GM19023 (cell line): ENCODE data around the gene ETV3.
"Not testable (repeated sequence)": the region's sequence is repeated elsewhere in the genome, so short reads cannot be mapped to it uniquely, and the experiment has no call there.

Experiments used
- ATAC-seq: cut with Tn5 transposase; IDR thresholded peaks from one replicate; pipeline ENCODE4 v1.9.1; 2021; ENCODE audit warnings: mild to moderate bottlenecking, moderate library complexity; ENCODE audit not compliant: unreplicated experiment

Gene ETV3

DNA sequence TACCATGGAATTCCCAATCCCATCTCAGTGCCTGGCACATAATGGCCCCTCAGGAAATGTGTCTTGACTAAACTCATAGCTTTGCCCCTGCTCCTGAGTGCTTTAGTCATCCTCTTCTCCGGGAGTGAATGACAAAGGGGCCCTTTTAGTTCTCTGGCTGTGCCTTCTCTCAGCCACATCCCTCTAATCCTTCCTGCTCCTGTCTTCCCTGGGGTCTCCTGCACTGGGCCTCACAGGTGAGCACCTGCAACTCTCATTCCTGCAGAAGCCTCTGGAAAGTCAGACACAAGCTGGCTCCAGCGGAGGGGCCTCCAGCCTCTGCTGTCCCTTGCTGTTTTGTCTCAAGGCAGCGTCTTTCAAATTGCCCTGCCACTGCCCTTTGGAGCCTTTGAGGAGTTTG lies 24.6 kb downstream of the ETV3 start:
- ATAC-seq = no peak

DNA sequence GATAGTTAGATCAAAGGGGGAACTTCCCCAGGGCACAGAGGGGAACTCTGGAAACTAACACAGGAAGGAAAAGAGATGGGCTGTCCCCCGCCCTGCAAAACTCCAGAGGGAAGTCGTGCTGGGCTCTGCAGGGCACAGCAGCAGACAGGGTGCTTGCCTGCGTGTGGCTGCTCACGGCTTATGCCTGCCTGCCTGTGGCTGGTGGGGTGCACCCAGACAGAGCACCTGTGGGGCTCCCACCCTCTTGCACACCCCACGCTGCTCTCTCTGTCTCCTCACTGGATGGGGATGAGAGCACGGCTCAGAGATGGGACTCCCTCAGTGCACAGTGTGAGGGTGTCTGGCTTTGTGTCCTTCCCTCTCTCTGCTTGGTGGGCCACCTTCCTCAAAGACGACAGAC lies 25.1 kb downstream of the ETV3 start:
- no peak for ATAC-seq

DNA sequence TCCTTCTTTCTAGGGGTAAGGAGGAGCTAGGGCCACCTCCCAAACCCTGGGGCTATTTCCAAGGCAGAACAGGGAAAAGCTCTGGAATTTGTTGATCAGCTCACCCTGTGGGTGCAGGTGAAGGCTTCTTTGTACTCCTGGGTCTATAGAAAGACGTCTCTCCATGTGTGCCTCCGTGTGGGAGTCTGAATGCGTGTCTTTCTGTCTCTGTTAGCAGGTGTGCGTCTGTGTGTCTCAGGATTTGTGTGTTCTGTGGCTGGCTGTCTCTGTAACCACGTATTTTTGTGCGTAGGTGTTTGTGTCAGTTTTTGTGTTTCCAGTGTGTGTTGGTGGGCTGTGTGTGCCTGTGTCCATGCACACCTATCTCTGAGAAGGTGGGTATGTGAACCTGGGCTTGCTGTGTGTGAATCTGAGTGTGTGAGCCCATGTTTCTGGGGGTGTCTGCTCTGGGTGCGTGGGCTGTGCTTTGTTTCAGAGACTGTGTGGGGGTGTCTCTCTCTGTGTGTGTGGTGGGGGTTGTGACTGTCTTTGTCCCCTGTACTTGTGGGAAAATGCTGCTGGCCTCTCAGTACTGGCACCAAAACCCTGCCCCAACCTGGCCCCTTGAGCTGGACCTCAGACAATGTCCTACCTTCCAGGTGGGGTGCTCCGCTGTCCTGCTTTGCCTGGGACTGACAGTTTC lies 25.9 kb downstream of the ETV3 start:
- ATAC-seq = no peak

DNA sequence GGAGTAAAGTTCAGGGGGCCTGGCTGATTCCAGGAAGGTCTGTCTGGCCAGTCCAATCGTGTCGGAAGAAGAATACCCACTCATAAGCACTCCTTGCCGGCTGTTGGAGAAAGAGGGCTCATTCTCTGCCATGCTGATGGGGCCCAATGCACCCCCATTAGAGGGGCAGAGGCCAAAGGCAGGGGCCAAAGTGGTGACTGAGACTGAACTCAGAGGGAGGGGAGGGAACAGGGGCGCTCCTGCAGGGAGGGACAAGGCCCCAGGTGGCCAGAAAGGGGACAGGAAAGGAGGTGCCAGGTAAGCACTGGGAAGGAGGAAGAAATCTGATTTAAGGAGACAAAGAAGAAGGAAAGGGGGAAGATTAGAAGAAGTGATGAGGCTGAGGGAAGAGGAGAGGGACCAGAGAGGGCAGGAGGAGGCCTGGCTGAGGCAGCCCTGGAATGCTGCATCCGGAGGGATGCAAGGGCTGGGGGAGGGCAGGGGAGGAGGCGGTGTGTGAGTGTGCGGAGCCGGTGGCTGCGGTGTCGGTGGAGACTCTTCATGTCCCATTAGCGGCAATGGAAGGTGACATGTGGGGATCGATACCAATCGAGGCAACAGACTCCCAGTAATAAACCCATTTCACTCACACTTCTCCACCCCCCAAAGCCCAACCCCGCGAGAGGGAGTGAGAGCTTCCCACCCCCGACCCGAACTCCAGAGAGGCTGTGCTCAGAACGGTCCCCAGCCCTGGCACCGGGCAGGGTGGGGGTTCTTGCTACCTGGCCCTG lies 26.6 kb downstream of the ETV3 start:
- no peak for ATAC-seq

GRCh38 chr1:157110686-157111085 lies 27.5 kb downstream of the ETV3 start:
- no peak for ATAC-seq

DNA sequence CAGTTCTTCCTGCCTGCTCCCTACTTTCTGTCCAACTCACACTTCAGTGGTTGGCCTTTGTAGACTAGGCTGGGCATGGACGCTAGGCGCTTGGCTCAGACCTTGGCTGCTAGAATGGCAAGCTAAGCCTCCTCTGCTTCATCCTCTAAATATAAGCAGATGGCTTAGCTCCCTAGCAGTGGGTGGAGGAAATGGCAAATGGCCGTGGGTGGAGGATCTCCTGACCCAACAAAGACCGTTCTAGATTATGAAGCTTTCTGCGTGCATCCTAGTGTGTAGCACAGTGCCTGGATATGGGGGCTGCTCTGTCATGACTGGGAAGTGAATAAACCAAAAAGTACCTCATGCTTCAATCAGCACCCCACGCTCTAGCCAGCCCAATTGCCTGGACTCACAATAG lies 28.2 kb downstream of the ETV3 start:
- ATAC-seq = no peak

DNA sequence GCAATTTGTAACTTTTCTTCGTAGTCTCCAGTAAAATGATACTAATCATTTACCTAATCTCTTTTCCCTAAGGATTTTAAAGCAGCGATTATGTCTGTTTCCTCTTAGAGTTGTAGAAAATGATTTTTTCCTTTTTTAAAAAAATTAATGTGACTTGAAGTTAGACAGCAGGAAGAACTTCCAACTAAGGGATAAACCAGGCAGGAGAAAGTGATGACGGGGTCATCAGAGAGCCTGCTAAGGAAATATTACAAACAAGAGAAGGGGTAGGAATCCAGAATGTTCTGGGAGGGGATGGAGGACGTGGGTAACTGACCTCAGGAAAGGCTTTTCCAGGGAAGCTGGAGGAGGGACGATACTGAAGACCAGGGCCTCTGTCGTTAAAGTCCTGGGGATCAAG lies 29.7 kb downstream of the ETV3 start:
- no peak for ATAC-seq

DNA sequence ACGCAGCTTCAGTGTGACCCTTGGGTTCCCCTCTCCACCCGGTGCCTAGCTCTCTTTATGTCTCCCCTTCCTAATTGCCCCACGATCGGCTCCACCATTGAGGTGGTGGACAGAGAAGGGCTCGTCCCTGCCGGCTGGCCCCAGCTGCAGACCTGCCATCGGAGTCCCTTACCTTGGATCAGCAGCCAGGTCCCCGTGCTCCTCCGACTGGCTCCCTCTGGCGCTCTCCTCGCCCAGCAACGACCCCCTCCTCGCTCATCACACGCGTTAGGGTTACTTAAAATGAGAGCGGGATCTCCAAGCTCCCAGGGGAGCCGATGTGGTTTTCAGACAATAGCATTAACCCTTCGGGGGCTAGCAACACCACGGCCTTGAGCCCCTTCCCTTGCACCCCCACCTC lies 30.5 kb downstream of the ETV3 start:
- ATAC-seq = no peak

GRCh38 chr1:157106813-157107189 lies 31.4 kb downstream of the ETV3 start:
- ATAC-seq = no peak

GRCh38 chr1:157105988-157106812 lies 32.0 kb downstream of the ETV3 start:
- peak; percentile 84 for ATAC-seq

DNA sequence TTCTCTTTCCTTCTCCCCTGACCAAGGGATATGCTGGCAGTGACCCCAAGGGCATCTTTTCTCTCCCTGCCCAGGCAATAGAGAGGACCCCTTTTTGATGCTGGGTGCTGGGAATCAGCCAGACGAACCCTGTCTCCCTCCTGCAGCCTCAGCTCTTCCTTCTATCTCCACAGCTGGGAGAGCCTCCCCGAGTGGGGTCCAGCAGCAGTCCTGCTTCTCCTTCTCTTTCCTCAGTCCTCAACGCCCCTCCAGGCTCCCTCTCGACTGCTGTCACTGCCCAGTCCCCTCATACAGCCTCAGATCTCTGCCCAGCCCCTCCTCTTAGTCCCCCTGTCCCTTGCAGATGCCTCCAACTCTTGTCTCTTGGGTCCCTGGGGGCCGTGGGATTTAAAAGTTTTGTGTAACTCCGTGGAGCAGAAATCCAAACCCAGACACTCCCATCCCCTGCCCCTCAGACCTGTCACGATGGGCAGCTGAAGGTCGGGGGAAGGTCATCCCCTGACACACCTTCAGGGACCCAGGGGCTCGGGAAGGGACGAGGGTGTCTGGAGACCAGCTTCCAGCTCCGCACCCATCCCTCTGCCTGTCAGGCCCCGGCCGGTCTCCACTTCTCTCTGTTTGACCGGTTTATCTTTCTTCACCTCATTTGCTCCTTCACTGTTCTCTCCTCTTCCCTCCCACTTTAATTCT lies 32.8 kb downstream of the ETV3 start:
- ATAC-seq = no peak

- no peak for ATAC-seq
These were observed 33.4 kb downstream of the ETV3 start for GRCh38 chr1:157104598-157105293.

- ATAC-seq = no peak
These were observed 34.9 kb downstream of the ETV3 start for GRCh38 chr1:157103268-157103667.

GRCh38 chr1:157101149-157101548 lies 37.0 kb downstream of the ETV3 start:
- ATAC-seq = no peak

DNA sequence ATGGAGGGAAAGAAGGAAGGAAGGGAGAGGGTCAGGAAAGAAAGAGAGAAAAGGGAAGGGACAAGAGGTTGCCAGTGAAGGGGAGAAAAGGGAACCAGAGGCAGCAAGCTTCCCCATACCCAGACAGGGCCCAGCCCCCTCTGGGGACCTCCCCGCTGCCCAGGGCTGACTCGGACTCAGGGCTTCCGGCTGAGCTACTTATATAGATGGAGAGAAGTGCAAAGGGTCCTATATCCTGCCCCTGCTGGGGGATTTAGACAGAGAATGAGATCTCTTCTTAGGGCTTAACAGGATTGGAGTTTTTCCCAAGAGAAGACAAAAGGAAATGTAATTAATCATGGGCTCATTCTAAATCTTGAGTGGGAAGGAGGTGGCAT lies 38.6 kb downstream of the ETV3 start, which contains the start of gene ETV3L:
ETV3L (minus strand) TSS at position 176 of the 377 bp plus-strand sequence. CDS start 285 bp downstream, outside the sequence.
- no peak for ATAC-seq

- not testable (repeated sequence) for ATAC-seq
These were observed 39.1 kb downstream of the ETV3 start for GRCh38 chr1:157098987-157099632.

- ATAC-seq = no peak
These were observed 39.7 kb downstream of the ETV3 start for GRCh38 chr1:157098519-157098918.

GRCh38 chr1:157097692-157098091 lies 40.5 kb downstream of the ETV3 start:
- no peak for ATAC-seq

- no peak for ATAC-seq
These were observed 41.3 kb downstream of the ETV3 start for GRCh38 chr1:157096881-157097280.

DNA sequence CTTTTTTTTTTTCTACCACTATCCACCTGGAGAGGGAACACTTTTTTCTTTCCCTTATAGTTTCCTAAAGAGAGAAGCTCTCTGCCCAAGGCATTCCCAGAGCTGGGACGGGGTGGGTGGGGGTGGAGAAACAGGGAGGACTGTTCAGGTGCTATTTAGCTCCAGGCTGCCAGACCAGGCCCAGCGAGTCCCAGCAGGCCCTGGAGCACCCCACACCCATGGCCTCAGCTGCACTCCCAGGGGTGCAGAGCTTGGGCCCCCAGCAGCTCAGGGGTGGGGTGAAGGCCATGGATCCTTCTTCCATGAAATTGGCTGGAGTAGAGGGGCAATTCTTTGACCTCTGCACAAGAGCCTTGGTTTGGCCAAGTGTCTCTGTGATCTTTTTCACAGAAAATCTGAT lies 42.6 kb downstream of the ETV3 start:
- ATAC-seq = no peak
